Kasumi-1 (cell line): ENCODE data around the gene PAN2.
"Not testable (repeated sequence)": the region's sequence is repeated elsewhere in the genome, so short reads cannot be mapped to it uniquely, and the experiment has no call there.

Experiments used
- DNase-seq, 2 experiments: peaks; one replicate each; lab custom pipeline; 2025; lab: John Stamatoyannopoulos, UW

The PAN2 gene

GRCh38 chr12:56304872-56305590 lies 28.8 kb downstream of the PAN2 start:
- DNase-seq = no peak

GRCh38 chr12:56304276-56304675 lies 29.5 kb downstream of the PAN2 start:
- no peak for DNase-seq

- DNase-seq = no peak
Measured at GRCh38 chr12:56300644-56301464, 32.9 kb downstream of the PAN2 start.

GRCh38 chr12:56299853-56300643 lies 33.8 kb downstream of the PAN2 start, which contains the start of gene CS:
CS (minus strand) TSS chr12:56300330; CDS start chr12:56300201, 129 bp downstream.
- DNase-seq = peak; percentile 98

GRCh38 chr12:56299308-56299852 lies 34.4 kb downstream of the PAN2 start:
- peak; percentile 48 to 50 for DNase-seq

GRCh38 chr12:56298828-56299227 lies 35.0 kb downstream of the PAN2 start:
- no peak for DNase-seq

GRCh38 chr12:56297400-56297799 lies 36.4 kb downstream of the PAN2 start:
- DNase-seq = no peak

- DNase-seq = peak in 1 of 2 experiments; percentile 17
Measured at GRCh38 chr12:56296295-56296694, 37.5 kb downstream of the PAN2 start.

GRCh38 chr12:56293795-56294194 lies 40.0 kb downstream of the PAN2 start:
- DNase-seq = no peak

- DNase-seq = peak; percentile 50 to 52
Measured at GRCh38 chr12:56288705-56289387, 45.0 kb downstream of the PAN2 start.

- DNase-seq = no peak
Measured at GRCh38 chr12:56286044-56286830, 47.6 kb downstream of the PAN2 start.

GRCh38 chr12:56284263-56284662 lies 49.5 kb downstream of the PAN2 start:
- not testable (repeated sequence) for DNase-seq

GRCh38 chr12:56282579-56282978 lies 51.2 kb downstream of the PAN2 start:
- DNase-seq = no peak

GRCh38 chr12:56282030-56282429 lies 51.8 kb downstream of the PAN2 start:
- DNase-seq = no peak

- no peak for DNase-seq
Measured at GRCh38 chr12:56280849-56281248, 53.0 kb downstream of the PAN2 start.

- DNase-seq = no peak
Measured at GRCh38 chr12:56278905-56279304, 54.9 kb downstream of the PAN2 start.

- DNase-seq = no peak
Measured at GRCh38 chr12:56274299-56274698, 59.5 kb downstream of the PAN2 start.

- not testable (repeated sequence) for DNase-seq
Measured at GRCh38 chr12:56272468-56272867, 61.3 kb downstream of the PAN2 start.

- DNase-seq = peak; percentile 66 to 86
Measured at GRCh38 chr12:56271031-56271430, 62.8 kb downstream of the PAN2 start.

GRCh38 chr12:56267443-56268071 lies 66.2 kb downstream of the PAN2 start:
- no peak for DNase-seq
